Fibroblast of lung (primary cell): Measurements from ENCODE around the gene POSTN. TPM values are rescaled to one million over a fixed set of nuclear protein-coding genes. Genes with fewer than 3 reads are reported as not detected.

Experiments
- DNase-seq, 2 donors: peaks; one replicate each; pipeline versions ENCODE4 v3.0.0 to v3.0.0-alpha.2; 2010; ENCODE audit warnings: low read depth in 2 of 2
- H2AFZ ChIP-seq: 2 replicates; pipeline ENCODE4 v1.5.1; 2012; ENCODE audit warnings: low read length, control low read depth, inconsistent platforms
- H3K27ac ChIP-seq: 2 replicates; pipeline ENCODE4 v1.5.1; 2011; ENCODE audit warnings: low read length, control low read depth; ENCODE audit not compliant: insufficient read depth
- H3K27me3 ChIP-seq: 2 replicates; pipeline ENCODE4 v1.5.1; 2011; ENCODE audit warnings: mild to moderate bottlenecking, low read length; ENCODE audit not compliant: control insufficient read depth, insufficient read depth
- H3K36me3 ChIP-seq: 2 replicates; pipeline ENCODE4 v1.5.1; 2011; ENCODE audit warnings: low read length; ENCODE audit not compliant: control insufficient read depth, insufficient read depth
- H3K4me1 ChIP-seq: 2 replicates; pipeline ENCODE4 v1.5.1; 2011; ENCODE audit warnings: low read length; ENCODE audit not compliant: control insufficient read depth, insufficient read depth; ENCODE audit errors: extremely low read depth
- H3K4me2 ChIP-seq: 2 replicates; pipeline ENCODE4 v1.5.1; 2011; ENCODE audit warnings: low read length, control low read depth; ENCODE audit not compliant: insufficient read depth; ENCODE audit errors: extremely low read depth
- H3K4me3 ChIP-seq, 4 experiments: fragments of 200-600 bp in 1 of 4; sonication (generic) in 1 of 4; replicated peaks in 1 of 4; 2 replicates each; pipeline ENCODE4 v1.5.1; 2011 to 2016; ENCODE audit warnings: low read length in 4 of 4, low read depth in 3 of 4, mild to moderate bottlenecking in 3 of 4, control low read depth in 2 of 4, inconsistent platforms in 1 of 4, mixed read lengths in 1 of 4; ENCODE audit not compliant: insufficient read depth in 1 of 4; ENCODE audit errors: control extremely low read depth in 1 of 4
- H3K79me2 ChIP-seq: 2 replicates; pipeline ENCODE4 v1.5.1; 2012; ENCODE audit warnings: mild to moderate bottlenecking, low read length, inconsistent platforms; ENCODE audit not compliant: control insufficient read depth, insufficient read depth
- H3K9ac ChIP-seq: 2 replicates; pipeline ENCODE4 v1.5.1; 2011; ENCODE audit warnings: mild to moderate bottlenecking, low read length, control low read depth; ENCODE audit not compliant: insufficient read depth
- H3K9me3 ChIP-seq: 2 replicates; pipeline ENCODE4 v1.5.1; 2012; ENCODE audit warnings: low read depth, low read length; ENCODE audit not compliant: control insufficient read depth, insufficient read depth
- H4K20me1 ChIP-seq: 2 replicates; pipeline ENCODE4 v1.5.1; 2011; ENCODE audit warnings: low read length; ENCODE audit not compliant: control insufficient read depth, insufficient read depth; ENCODE audit errors: extremely low read depth
- CTCF ChIP-seq, 2 donors: IDR thresholded peaks in 1 of 2; conservative IDR thresholded peaks in 1 of 2; 1 replicate in 1 of 2; 2 replicates in 1 of 2; pipeline ENCODE4 v1.5.1; 2011 to 2012; ENCODE audit warnings: low read length in 2 of 2, control low read depth in 1 of 2, inconsistent platforms in 1 of 2, low read depth in 1 of 2, mild to moderate bottlenecking in 1 of 2
- EZH2 ChIP-seq: IDR thresholded peaks from 2 replicates; pipeline ENCODE4 v1.5.1; 2012; ENCODE audit warnings: low read length, control low read depth, mild to moderate bottlenecking; ENCODE audit errors: missing control alignments
- polyA plus RNA-seq, 2 donors: library from polyadenylated mRNA; depleted of rRNA in 1 of 2; stranded (reverse) in 1 of 2; unstranded in 1 of 2; fragments of >200 nt; gene quantifications; 2 replicates each; pipeline ENCODE4 v1.2.1, GENCODE V29; 2011 to 2012; ENCODE audit warnings: missing spikeins in 1 of 2
- total RNA-seq: library from RNA; depleted of rRNA; stranded (reverse); fragments of >200 nt; gene quantifications from 2 replicates; pipeline ENCODE4 v1.2.1, GENCODE V29; 2014

The POSTN gene
- total and polyA plus RNA-seq, 2 donors (not counting 1 experiment from before 2014, with no cell fraction given) = 221 to 1,141 TPM

GRCh38 chr13:37645181-37645740, 46.7 kb upstream of the POSTN start:
- no peaks in the 10 kb centered on the region for H3K79me2 ChIP-seq
- no peak overlapping the region for H3K4me3 ChIP-seq
- H3K27me3 ChIP-seq = no peaks in the 10 kb centered on the region
- TF ChIP-seq EZH2 (no peak), CTCF (conservative IDR thresholded peaks at IDR 0.05 in 1 of 2, IDR thresholded peaks at IDR 0.05 in 1 of 2; ENCODE audit: low read depth in 1 of 2, low read length in 2 of 2) (no peak)
- H3K4me1 ChIP-seq = peaks cover under 1% of the 10 kb centered on the region
- H2AFZ ChIP-seq = peak overlapping the region; percentile 40
- H3K9me3 ChIP-seq = no peaks in the 10 kb centered on the region
- H3K36me3 ChIP-seq = no peaks in the 10 kb centered on the region
- no peak overlapping the region for H3K9ac ChIP-seq
- no peak overlapping the region for H3K4me2 ChIP-seq
- no peak for DNase-seq
- H3K27ac ChIP-seq = no peak overlapping the region
- no peaks in the 10 kb centered on the region for H4K20me1 ChIP-seq

GRCh38 chr13:37641391-37641790, 42.8 kb upstream of the POSTN start:
- Histone ChIP-seq H2AFZ (no peak overlapping the region), H3K9me3 (no peaks in the 10 kb centered on the region), H3K4me3 (no peak overlapping the region), H3K4me1 (peaks cover 2% of the 10 kb centered on the region), H3K9ac (no peak overlapping the region), H3K4me2 (no peak overlapping the region), H3K27me3 (no peaks in the 10 kb centered on the region), H3K79me2 (no peaks in the 10 kb centered on the region), H4K20me1 (no peaks in the 10 kb centered on the region), H3K27ac (no peak overlapping the region), H3K36me3 (no peaks in the 10 kb centered on the region)
- no peak for TF ChIP-seq EZH2
- no peak for TF ChIP-seq CTCF (conservative IDR thresholded peaks at IDR 0.05 in 1 of 2, IDR thresholded peaks at IDR 0.05 in 1 of 2; ENCODE audit: low read depth in 1 of 2, low read length in 2 of 2)
- no peak for DNase-seq

- H3K4me3 ChIP-seq = no peak overlapping the region
- no peaks in the 10 kb centered on the region for H3K79me2 ChIP-seq
- H3K4me2 ChIP-seq = no peak overlapping the region
- H2AFZ ChIP-seq = no peak overlapping the region
- no peaks in the 10 kb centered on the region for H3K27me3 ChIP-seq
- H3K27ac ChIP-seq = no peak overlapping the region
- peak; percentile 78 to 89 for DNase-seq
- TF ChIP-seq EZH2 (no peak), CTCF (conservative IDR thresholded peaks at IDR 0.05 in 1 of 2, IDR thresholded peaks at IDR 0.05 in 1 of 2; ENCODE audit: low read depth in 1 of 2, low read length in 2 of 2) (peak; percentile 69 to 77)
- H3K36me3 ChIP-seq = no peaks in the 10 kb centered on the region
- peaks cover 2% of the 10 kb centered on the region for H3K4me1 ChIP-seq
- H3K9me3 ChIP-seq = no peaks in the 10 kb centered on the region
- H4K20me1 ChIP-seq = no peaks in the 10 kb centered on the region
- H3K9ac ChIP-seq = no peak overlapping the region
Measured at GRCh38 chr13:37640499-37640898, 41.9 kb upstream of the POSTN start.
